Measurements from ENCODE around the gene HOOK1.

Gene HOOK1

DNA sequence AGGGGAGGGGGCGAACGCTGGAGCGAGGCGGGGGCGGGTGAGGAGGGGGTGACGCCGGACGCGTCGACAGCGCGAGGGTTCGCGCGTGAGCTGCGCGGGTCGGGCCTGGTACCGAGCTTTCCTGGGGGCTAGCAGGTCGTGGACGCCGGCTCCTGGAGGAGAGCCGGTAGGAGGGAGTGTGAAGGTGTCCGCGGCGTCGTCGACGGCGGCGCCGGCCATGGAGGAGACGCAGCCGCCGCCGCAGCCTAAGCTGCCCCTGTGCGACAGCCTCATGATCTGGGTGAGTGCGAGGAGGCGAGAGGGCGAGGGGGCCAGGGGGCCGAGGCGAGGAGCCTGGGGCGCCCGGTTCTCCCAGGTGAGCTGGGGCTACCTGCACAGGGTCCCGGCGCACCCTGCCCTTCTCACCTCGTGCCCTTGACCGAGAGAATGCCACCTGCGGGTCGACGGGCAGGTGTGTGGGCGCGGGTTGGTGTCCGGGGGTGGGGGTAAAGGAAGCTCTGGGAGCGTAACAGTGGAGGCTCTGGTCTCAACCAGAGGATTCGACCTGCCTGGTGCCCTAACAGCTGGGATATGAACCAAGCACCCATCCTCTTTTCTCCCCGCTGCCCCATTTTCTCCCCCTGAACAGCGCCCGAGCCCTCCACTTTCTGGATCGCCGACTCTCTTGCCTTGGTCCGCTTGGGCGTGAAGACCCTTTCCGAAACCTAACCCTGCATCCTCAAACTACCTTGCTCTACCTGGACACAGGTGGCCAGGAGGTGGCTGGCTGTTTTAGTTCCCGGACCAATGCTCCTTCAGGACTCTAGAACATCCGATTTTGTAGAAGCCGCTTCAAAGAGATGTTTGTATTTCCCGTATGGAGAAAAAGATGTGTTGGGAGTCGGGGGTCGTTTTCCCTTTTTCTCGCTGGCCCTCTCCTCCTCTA is at the start of gene HOOK1:
Gene HOOK1, plus strand, starts transcription at position 49 of the 925 bp plus-strand sequence. Its CDS starts 169 bp downstream, at position 218.
- H3K27ac ChIP-seq: peak within 1 kb of the TSS; percentile 58
- no peak for TF ChIP-seq ZFX (IDR thresholded peaks at IDR 0.05; ENCODE audit: borderline replicate concordance)
- TF ChIP-seq, protein P1, sequence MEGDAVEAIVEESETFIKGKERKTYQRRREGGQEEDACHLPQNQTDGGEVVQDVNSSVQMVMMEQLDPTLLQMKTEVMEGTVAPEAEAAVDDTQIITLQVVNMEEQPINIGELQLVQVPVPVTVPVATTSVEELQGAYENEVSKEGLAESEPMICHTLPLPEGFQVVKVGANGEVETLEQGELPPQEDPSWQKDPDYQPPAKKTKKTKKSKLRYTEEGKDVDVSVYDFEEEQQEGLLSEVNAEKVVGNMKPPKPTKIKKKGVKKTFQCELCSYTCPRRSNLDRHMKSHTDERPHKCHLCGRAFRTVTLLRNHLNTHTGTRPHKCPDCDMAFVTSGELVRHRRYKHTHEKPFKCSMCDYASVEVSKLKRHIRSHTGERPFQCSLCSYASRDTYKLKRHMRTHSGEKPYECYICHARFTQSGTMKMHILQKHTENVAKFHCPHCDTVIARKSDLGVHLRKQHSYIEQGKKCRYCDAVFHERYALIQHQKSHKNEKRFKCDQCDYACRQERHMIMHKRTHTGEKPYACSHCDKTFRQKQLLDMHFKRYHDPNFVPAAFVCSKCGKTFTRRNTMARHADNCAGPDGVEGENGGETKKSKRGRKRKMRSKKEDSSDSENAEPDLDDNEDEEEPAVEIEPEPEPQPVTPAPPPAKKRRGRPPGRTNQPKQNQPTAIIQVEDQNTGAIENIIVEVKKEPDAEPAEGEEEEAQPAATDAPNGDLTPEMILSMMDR (IDR thresholded peaks at IDR 0.05): no peak

DNA sequence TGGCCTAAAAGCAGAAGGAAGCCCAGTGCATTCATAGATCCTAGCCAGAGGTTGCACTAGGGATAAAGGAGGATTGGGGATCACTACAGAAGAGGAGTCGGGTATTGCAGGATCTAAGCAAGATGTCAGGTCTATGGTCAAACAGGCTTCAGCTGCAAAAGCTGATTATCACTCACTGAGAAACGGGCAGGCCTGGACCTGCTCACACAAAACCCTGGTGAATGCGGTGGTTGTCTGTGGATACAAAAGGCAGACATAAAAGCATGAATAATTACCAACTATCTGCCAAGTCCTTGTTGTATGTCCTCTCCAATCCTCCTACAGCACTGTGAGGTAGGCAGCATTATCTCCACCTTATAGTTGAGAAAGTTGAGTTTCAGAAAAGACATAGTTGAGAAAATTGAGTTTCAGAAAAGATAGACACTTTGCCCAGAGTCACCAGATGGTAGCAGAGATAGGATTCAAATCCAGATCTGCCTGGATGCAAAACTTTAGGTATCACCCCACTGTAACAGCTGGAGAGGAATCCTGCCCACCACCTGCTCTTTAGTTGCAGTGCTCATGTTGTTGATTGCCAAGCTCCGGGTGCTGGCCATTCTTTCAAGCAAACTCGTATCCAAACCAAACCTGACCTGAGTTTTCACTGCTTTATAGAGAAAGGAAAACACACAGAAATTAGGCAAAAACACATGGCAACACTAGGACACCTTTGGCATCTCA is 49.6 kb upstream of the HOOK1 start:
- no peak overlapping the region for H3K27ac ChIP-seq
- TF ChIP-seq, protein P1 (IDR thresholded peaks at IDR 0.05): no peak
- TF ChIP-seq ZFX (IDR thresholded peaks at IDR 0.05; ENCODE audit: borderline replicate concordance): no peak

DNA sequence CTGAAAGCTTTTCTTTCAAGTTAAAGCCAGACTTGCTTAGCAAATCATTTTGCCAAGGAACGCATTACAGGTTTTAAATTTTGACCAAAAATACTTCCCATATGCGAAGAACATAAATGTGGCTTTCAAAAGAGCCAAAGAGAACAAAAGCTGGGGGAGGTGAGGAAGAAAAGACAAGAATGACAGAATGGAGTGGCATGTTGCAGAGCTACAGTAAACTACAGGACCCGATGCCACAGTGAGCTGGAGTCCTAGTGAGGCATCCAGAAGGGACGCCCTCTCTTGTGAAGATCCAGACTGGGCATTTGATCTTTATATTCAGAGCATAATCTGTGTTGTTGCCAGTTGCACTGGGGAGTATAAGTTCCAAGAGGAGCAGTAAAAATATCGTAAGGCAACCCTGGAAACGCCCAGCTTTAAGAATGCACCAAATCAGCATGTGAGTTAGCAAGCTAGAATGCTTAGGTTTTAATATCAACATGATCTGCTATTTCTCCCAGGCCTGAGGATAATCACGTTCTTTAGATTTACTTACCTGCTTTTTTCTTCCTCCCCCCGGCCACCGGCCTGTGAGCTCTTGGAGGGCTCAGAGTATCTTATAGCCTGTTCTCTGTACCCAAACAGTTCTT is 48.4 kb upstream of the HOOK1 start:
- no peak for TF ChIP-seq ZFX (IDR thresholded peaks at IDR 0.05; ENCODE audit: borderline replicate concordance)
- TF ChIP-seq, protein P1 (IDR thresholded peaks at IDR 0.05): no peak
- H3K27ac ChIP-seq: no peak overlapping the region

DNA sequence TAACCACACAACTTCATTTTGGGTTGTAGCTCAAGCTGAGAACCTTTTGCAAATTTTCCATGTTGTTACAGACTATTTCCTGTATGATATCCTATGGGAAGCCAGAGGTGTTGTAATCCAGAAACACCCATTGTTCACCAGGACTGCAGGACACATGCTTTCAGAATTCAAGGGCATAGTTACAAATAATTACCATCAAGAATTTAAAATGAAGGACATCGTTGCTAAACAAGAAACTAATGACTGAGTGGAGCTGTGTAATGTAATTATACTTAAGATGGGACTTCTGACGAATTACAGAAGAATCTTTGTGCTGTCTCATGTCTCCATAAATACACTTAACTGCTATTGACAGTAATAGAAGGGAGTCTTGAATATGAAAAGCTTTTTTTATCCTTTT is 47.6 kb upstream of the HOOK1 start:
- no peak overlapping the region for H3K27ac ChIP-seq

DNA sequence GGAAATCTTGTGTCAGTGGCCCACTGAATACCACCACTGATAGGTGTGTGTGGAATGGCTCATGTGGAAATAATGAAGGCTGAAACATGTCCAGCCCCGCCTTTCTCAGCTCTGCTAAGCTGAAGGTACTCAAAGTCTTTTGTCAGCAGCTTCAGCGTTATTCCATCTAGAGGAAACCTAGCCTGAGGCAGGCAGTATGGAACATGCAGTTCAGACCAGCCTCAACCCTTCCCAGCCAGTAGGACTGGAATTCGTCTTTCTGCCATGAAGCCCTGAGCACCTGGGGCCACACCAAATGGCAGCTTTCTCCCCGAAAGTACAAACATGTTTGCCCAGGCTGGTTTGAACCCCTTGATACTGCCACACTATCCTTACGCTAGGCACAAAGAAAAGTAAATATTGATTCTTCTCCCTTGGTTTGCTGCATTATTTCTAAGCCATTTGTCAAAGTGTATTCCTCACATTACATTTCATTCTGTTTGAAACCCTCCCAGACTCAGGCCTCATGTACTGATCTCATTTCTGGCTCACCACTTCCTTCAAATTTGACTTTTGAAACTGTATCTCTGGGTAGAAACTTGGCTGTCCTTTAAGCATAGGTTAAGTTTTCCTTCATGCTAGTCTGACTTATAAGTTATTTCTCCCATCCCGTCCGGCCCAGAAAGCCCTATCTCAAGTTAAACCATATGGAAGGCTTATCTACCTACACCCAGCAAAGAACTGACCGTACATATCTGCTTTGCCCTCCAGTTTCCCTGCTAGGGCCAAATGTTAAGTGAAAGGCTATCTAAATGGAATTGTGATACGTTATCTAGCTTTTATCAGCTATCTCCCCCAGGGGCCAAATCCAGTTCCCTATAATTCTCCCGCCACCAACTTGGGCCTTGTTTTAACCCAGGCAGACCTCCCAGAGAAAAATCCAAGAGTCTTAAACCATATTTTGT is 45.7 kb upstream of the HOOK1 start:
- no peak for TF ChIP-seq ZFX (IDR thresholded peaks at IDR 0.05; ENCODE audit: borderline replicate concordance)
- TF ChIP-seq, protein P1 (IDR thresholded peaks at IDR 0.05): no peak
- H3K27ac ChIP-seq: no peak overlapping the region

More for the DNA sequence above, 47.6 kb upstream of the HOOK1 start:
- no peak for TF ChIP-seq ZFX (IDR thresholded peaks at IDR 0.05; ENCODE audit: borderline replicate concordance)
- TF ChIP-seq, protein P1 (IDR thresholded peaks at IDR 0.05): no peak

DNA sequence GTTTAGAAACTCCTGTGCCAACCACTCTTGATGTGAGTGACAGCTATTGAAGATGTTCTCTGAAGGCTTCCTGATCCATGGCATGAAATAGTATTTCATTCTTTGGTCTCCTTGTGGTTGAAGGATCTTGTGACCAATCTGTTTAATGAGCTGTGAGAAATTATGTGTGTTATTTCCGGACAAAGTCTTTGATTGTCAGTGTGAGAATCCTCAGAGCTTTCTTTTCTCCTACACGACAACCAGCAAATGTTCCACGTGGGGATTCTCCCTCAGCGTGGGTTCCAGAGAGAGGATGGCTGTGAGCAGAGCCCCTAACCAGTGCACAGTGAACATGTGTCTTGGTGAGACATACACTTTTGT is 45.0 kb upstream of the HOOK1 start:
- H3K27ac ChIP-seq: no peak overlapping the region
- TF ChIP-seq ZFX (IDR thresholded peaks at IDR 0.05; ENCODE audit: borderline replicate concordance): no peak
- TF ChIP-seq, protein P1 (IDR thresholded peaks at IDR 0.05): no peak
